ENCODE measurements around the gene UNG.

- TF ChIP-seq, protein P1, sequence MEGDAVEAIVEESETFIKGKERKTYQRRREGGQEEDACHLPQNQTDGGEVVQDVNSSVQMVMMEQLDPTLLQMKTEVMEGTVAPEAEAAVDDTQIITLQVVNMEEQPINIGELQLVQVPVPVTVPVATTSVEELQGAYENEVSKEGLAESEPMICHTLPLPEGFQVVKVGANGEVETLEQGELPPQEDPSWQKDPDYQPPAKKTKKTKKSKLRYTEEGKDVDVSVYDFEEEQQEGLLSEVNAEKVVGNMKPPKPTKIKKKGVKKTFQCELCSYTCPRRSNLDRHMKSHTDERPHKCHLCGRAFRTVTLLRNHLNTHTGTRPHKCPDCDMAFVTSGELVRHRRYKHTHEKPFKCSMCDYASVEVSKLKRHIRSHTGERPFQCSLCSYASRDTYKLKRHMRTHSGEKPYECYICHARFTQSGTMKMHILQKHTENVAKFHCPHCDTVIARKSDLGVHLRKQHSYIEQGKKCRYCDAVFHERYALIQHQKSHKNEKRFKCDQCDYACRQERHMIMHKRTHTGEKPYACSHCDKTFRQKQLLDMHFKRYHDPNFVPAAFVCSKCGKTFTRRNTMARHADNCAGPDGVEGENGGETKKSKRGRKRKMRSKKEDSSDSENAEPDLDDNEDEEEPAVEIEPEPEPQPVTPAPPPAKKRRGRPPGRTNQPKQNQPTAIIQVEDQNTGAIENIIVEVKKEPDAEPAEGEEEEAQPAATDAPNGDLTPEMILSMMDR (IDR thresholded peaks at IDR 0.05) = no peak
- no peak for TF ChIP-seq POLR2A (IDR thresholded peaks at IDR 0.05)
- no peak for TF ChIP-seq EP300 (IDR thresholded peaks at IDR 0.05)
Observed at GRCh38 chr12:109097435-109098182, at the start of gene UNG.

All from ovary (tissue), 3 donors.